PFSK-1 (cell line): ENCODE results near the gene SOX12.

Experiments used
- POLR2AphosphoS5 ChIP-seq: IDR thresholded peaks from 2 replicates; pipeline ENCODE4 v1.6.1; 2012; ENCODE audit warnings: low read depth, mild to moderate bottlenecking, control low read depth, low read length, moderate library complexity
- REST ChIP-seq, 2 experiments: IDR thresholded peaks; 2 replicates each; pipeline versions ENCODE4 v1.6.1 to v1.8.0; 2011 to 2012; ENCODE audit warnings: low read depth in 2 of 2, low read length in 2 of 2, control low read depth in 1 of 2, inconsistent platforms in 1 of 2, mild to moderate bottlenecking in 1 of 2, moderate library complexity in 1 of 2; ENCODE audit not compliant: insufficient read depth in 1 of 2
- SIN3A ChIP-seq: IDR thresholded peaks from 2 replicates; pipeline ENCODE4 v1.6.1; 2012; ENCODE audit warnings: mild to moderate bottlenecking, low read length, moderate library complexity, borderline replicate concordance; ENCODE audit not compliant: insufficient read depth
- TAF1 ChIP-seq: IDR thresholded peaks from 2 replicates; pipeline ENCODE4 v1.6.1; 2012; ENCODE audit warnings: low read length, control low read depth, borderline replicate concordance; ENCODE audit not compliant: insufficient read depth

GRCh38 chr20:363319-364078 is 38.1 kb downstream of the SOX12 start:
- TF ChIP-seq TAF1 (no peak), POLR2AphosphoS5 (no peak), REST (IDR thresholded peaks at IDR 0.05; ENCODE audit: insufficient read depth in 1 of 2, low read depth in 2 of 2, low read length in 2 of 2) (no peak), SIN3A (no peak)
